T-helper 2 cell treated with Interferon-gamma antibody and Interleukin-4, amounts not matched to agents 100 ng/mL and 5 ng/mL, for 36 hours (primary cell): ENCODE results near the gene CALR3. TPM values are rescaled to one million over a fixed set of nuclear protein-coding genes. Genes with fewer than 3 reads are reported as not detected.

Experiments
- intact Hi-C: fragments of 100-400 bp; cut with micrococcal nuclease; formaldehyde crosslinking; loops from one replicate; pipeline ENCODE4 v1.15.1; 2023
- total RNA-seq: library from RNA; stranded (reverse); gene quantifications from 2 replicates; pipeline ENCODE4 v1.2.3, GENCODE V29; 2022

Gene CALR3
- total RNA-seq, 1 donor from 2014 or later = not detected

DNA sequence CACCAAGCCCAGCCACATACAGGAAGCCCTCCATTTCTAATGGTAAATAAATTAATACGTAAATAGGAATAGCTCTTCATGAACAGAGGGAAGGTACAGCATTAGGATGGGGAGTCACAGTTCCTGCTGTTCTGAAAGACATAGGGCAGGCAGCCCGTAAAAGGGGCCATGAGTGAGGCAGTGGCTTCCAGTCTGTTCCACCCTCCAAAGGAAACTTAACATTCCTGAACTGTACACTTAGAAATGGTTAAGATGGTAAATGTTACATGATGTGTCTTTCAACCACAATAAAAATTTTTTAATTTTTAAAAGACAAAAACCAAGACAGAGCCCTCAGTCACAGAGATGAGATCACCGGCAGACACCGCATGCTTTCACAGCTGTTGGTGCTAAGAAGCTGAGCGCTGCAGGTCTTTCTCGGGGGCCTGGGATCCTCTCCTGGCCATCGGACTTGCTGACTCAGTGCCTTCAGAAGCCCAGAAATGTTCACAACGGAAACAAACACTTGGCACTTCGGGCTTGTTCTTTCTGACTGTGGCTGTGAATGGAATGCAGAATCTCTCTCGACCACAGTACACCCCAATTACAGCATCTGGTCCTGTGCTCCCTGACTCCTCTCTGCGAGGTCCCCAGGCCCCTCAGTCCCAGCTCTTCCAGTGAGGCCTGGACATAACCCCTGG lies 60.6 kb downstream of the CALR3 start:
- intact Hi-C loops = no loop called here

DNA sequence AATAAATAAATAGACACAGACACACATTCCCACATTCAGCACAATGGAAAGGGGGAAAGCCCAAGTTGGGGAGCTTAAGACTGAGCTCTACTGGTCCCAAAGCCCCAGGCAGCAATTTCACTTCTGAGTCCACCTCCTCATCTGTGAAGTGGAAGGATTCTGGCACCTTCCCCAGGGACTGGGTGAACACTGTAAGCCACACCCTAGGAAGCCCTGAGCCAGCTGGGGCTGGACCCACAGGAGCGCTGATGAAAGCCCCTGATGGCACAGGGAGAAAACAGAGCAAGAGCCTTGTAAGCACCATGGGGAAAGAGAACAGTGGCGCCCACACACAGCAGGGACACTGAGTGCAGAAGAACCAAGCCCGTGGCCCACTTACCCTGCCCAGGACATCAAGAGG lies 62.0 kb downstream of the CALR3 start:
- intact Hi-C loops = no loop called here

DNA sequence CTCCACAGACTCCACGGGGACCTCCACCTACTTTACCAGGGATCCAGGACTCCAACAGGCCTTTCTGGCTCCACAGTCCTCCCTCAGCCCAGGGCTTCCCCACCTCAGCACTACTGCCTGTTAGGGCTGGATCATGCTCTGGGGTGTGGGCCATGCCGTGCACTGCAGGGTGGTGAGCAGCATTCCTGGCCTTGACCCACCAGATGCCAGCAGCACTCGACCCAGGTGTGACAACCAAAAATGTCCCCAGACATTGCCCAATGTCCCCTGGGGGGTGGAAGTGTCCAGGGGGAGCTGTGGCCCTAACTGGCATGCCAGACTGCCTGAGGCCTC lies 66.2 kb downstream of the CALR3 start:
- intact Hi-C loops = no loop called here

DNA sequence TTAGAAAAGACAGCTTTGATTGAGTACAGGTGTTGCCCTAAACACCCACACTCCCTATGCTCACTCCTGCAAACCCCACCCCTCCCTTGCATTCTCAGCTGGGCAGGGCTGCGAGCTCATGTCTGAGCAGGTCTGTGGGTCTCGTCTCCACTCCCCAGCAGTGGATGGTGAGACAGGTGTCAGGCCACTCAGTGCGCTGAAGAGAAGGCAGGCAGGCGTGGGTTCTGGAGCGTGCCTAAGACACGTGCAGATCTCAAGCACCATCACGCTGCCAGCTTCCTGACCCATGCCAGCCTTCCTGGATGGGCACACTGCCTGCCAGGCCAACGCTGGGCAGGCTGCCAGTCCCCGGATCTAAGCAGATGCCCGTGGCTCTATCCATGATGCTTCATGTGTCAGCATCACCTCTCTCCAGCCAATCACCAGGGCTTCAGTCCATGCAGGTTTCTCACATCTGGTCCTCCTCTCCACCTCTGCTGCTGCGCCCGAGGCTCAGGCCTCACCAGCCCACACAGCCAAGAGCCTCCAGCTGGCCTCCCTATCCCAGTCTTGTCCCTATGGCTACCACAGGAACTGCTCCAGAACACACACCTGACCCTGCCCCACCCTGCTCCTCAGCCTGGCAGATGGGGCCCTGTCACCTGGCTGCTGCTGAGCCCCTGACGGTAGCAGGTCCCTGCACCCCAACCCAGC lies 66.8 kb downstream of the CALR3 start:
- intact Hi-C loops = no loop called here

Other genes with a start within 250 kb of the CALR3 start
- 216 and 219 TPM in 2 replicates for gene KLF2, start 171.3 kb downstream of the CALR3 start, total RNA-seq
- gene EPS15L1, start 24.2 kb downstream of the CALR3 start, total RNA-seq = 37.9 and 38.4 TPM in 2 replicates
- 2.8 and 3.4 TPM in 2 replicates for gene C19orf44, start 227 bp upstream of the CALR3 start, total RNA-seq
- gene CHERP, start 46.3 kb upstream of the CALR3 start, total RNA-seq = 73.5 and 74.4 TPM in 2 replicates
- 52.9 and 53.4 TPM in 2 replicates for gene SLC35E1, start 76.2 kb upstream of the CALR3 start, total RNA-seq
- gene MED26, start 132.0 kb upstream of the CALR3 start, total RNA-seq = 15.5 and 15.8 TPM in 2 replicates
- gene SMIM7, start 164.0 kb upstream of the CALR3 start, total RNA-seq = 69.1 and 69.5 TPM in 2 replicates
- 2.8 and 3.4 TPM in 2 replicates for gene TMEM38A, start 165.0 kb upstream of the CALR3 start, total RNA-seq
- not detected in 2 replicates for gene NWD1, start 223.7 kb upstream of the CALR3 start, total RNA-seq